Measurements from ENCODE around the gene NLRP3.
"Not testable (repeated sequence)": the region's sequence is repeated elsewhere in the genome, so short reads cannot be mapped to it uniquely, and the experiment has no call there.

NLRP3 gene

GRCh38 chr1:247440001-247440620 lies 24.1 kb downstream of the NLRP3 start:
- DNase-seq, result no peak

GRCh38 chr1:247441606-247442005 lies 25.6 kb downstream of the NLRP3 start:
- DNase-seq, result no peak

GRCh38 chr1:247442164-247442563 lies 26.2 kb downstream of the NLRP3 start:
- no peak for DNase-seq

GRCh38 chr1:247443641-247444040 lies 27.7 kb downstream of the NLRP3 start:
- DNase-seq, result no peak

- no peak for DNase-seq
Measured at GRCh38 chr1:247444571-247444970, 28.6 kb downstream of the NLRP3 start.

GRCh38 chr1:247445526-247446356 lies 29.8 kb downstream of the NLRP3 start:
- no peak for DNase-seq

GRCh38 chr1:247447162-247447909 lies 31.4 kb downstream of the NLRP3 start:
- DNase-seq, result no peak

GRCh38 chr1:247448107-247448791 lies 32.3 kb downstream of the NLRP3 start:
- DNase-seq, result peak; percentile 6

- DNase-seq, result no peak
Measured at GRCh38 chr1:247451388-247452010, 35.5 kb downstream of the NLRP3 start.

GRCh38 chr1:247452447-247453039 lies 36.6 kb downstream of the NLRP3 start:
- no peak for DNase-seq

- no peak for DNase-seq
Measured at GRCh38 chr1:247453245-247453644, 37.3 kb downstream of the NLRP3 start.

GRCh38 chr1:247453997-247454396 lies 38.0 kb downstream of the NLRP3 start:
- no peak for DNase-seq

- DNase-seq, result no peak
Measured at GRCh38 chr1:247456021-247456420, 40.0 kb downstream of the NLRP3 start.

- DNase-seq, result no peak
Measured at GRCh38 chr1:247456914-247457639, 41.1 kb downstream of the NLRP3 start.

- DNase-seq, result no peak
Measured at GRCh38 chr1:247459507-247459906, 43.5 kb downstream of the NLRP3 start.

GRCh38 chr1:247465796-247466195 lies 49.8 kb downstream of the NLRP3 start:
- DNase-seq, result no peak

- DNase-seq, result no peak
Measured at GRCh38 chr1:247467129-247467528, 51.2 kb downstream of the NLRP3 start.

GRCh38 chr1:247468481-247469140 lies 52.6 kb downstream of the NLRP3 start:
- DNase-seq, result no peak

GRCh38 chr1:247469141-247469535 lies 53.2 kb downstream of the NLRP3 start:
- no peak for DNase-seq

GRCh38 chr1:247470942-247471429 lies 55.0 kb downstream of the NLRP3 start:
- DNase-seq, result not testable (repeated sequence)
